Measurements from ENCODE around the gene ASIC2. TPM values are rescaled to one million over a fixed set of nuclear protein-coding genes. Genes with fewer than 3 reads are reported as not detected.

ASIC2 gene
- total and polyA plus RNA-seq, 2 donors from 2014 or later = 0.60 to 2.9 TPM

GRCh38 chr17:33292201-33292980 is 704 bp downstream of the ASIC2 start:
- TF ChIP-seq CTCF (IDR thresholded peaks at IDR 0.05; ENCODE audit: borderline replicate concordance, extremely low read depth, insufficient read depth) = no peak

GRCh38 chr17:33291248-33292200 is 1.6 kb downstream of the ASIC2 start:
- no peak for TF ChIP-seq CTCF (IDR thresholded peaks at IDR 0.05; ENCODE audit: borderline replicate concordance, extremely low read depth, insufficient read depth)
- peaks cover 18% of the 10 kb centered on the region for H3K27me3 ChIP-seq (ENCODE audit: control insufficient read depth, insufficient read depth, low read length)
- H3K4me1 ChIP-seq (ENCODE audit: control insufficient read depth in 2 of 3, insufficient read depth in 2 of 3, low read depth in 1 of 3, low read length in 3 of 3) = peaks cover 0 to 2% (median 0%) of the 10 kb centered on the region in 3 donors
- no peak overlapping the region for H3K9ac ChIP-seq (ENCODE audit: low read length in 3 of 3)
- H3K4me3 ChIP-seq (ENCODE audit: low read length in 3 of 3) = peak overlapping the region; percentile 29 to 52 (median 30)
- H3K27ac ChIP-seq (ENCODE audit: low read depth in 2 of 2, low read length in 2 of 2) = no peak overlapping the region
- no peaks in the 10 kb centered on the region for H3K9me3 ChIP-seq (ENCODE audit: control insufficient read depth in 2 of 3, insufficient read depth in 1 of 3, low read length in 3 of 3)
- intact Hi-C loops (cut with DNase I) = no loop called here
- DNase-seq = peak; percentile 50 to 80 (median 72)
- FAIRE-seq = no peak
- H3K36me3 ChIP-seq (ENCODE audit: control insufficient read depth in 2 of 3, insufficient read depth in 3 of 3, low read length in 3 of 3) = no peaks in the 10 kb centered on the region

More at GRCh38 chr17:33292201-33292980, 704 bp downstream of the ASIC2 start:
- Histone ChIP-seq H3K4me1 (ENCODE audit: control insufficient read depth in 2 of 3, insufficient read depth in 2 of 3, low read depth in 1 of 3, low read length in 3 of 3) (peaks cover 0 to 2% (median 0%) of the 10 kb centered on the region in 3 donors), H3K36me3 (ENCODE audit: control insufficient read depth in 2 of 3, insufficient read depth in 3 of 3, low read length in 3 of 3) (no peaks in the 10 kb centered on the region), H3K27ac (ENCODE audit: low read depth in 2 of 2, low read length in 2 of 2) (no peak overlapping the region), H3K27me3 (ENCODE audit: control insufficient read depth, insufficient read depth, low read length) (peaks cover 18% of the 10 kb centered on the region), H3K9me3 (ENCODE audit: control insufficient read depth in 2 of 3, insufficient read depth in 1 of 3, low read length in 3 of 3) (no peaks in the 10 kb centered on the region), H3K4me3 (ENCODE audit: low read length in 3 of 3) (peak overlapping the region in 2 of 3 donors; percentile 20 to 49), H3K9ac (ENCODE audit: low read length in 3 of 3) (no peak overlapping the region)
- intact Hi-C loops (cut with DNase I) = no loop called here
- peak; percentile 63 to 83 (median 71) for DNase-seq
- no peak for FAIRE-seq

- intact Hi-C loops (cut with DNase I) = no loop called here
- H3K27ac ChIP-seq (ENCODE audit: low read depth in 2 of 2, low read length in 2 of 2) = no peak overlapping the region
- no peaks in the 10 kb centered on the region for H3K36me3 ChIP-seq (ENCODE audit: control insufficient read depth in 2 of 3, insufficient read depth in 3 of 3, low read length in 3 of 3)
- H3K9me3 ChIP-seq (ENCODE audit: control insufficient read depth in 2 of 3, insufficient read depth in 1 of 3, low read length in 3 of 3) = no peaks in the 10 kb centered on the region
- H3K4me1 ChIP-seq (ENCODE audit: control insufficient read depth in 2 of 3, insufficient read depth in 2 of 3, low read depth in 1 of 3, low read length in 3 of 3) = peaks cover 0 to 2% (median 0%) of the 10 kb centered on the region in 3 donors
- DNase-seq = no peak
- no peak overlapping the region for H3K9ac ChIP-seq (ENCODE audit: low read length in 3 of 3)
- peaks cover 18% of the 10 kb centered on the region for H3K27me3 ChIP-seq (ENCODE audit: control insufficient read depth, insufficient read depth, low read length)
- TF ChIP-seq CTCF (IDR thresholded peaks at IDR 0.05; ENCODE audit: borderline replicate concordance, extremely low read depth, insufficient read depth) = no peak
- no peak overlapping the region for H3K4me3 ChIP-seq (ENCODE audit: low read length in 3 of 3)
- FAIRE-seq = no peak
These were observed 2.8 kb downstream of the ASIC2 start for GRCh38 chr17:33290253-33290652.

Measured in kidney (tissue), 14 donors.